Common myeloid progenitor, CD34-positive (primary cell): ENCODE data around the gene RPS19BP1.

Experiments
- CTCF ChIA-PET: fragments of 350-600 bp; sonication (Branson Sonifier 250); formaldehyde crosslinking; loops from one replicate; lab custom pipeline; 2021; ENCODE audit warnings: antibody characterized with exemption; lab: Charles Lee
- POLR2A ChIA-PET: fragments of 350-600 bp; sonication (Branson Sonifier 250); formaldehyde crosslinking; loops from one replicate; lab custom pipeline; 2021; ENCODE audit warnings: antibody characterized with exemption; lab: Charles Lee
- DNase-seq, 3 donors: peaks; one replicate each; pipeline versions ENCODE4 v3.0.0 to v3.0.0-alpha.2; 2013
- H3K27ac ChIP-seq, 2 experiments: 1 replicate in 1 of 2; 2 replicates in 1 of 2; pipeline ENCODE4 v1.7.0; 2013; ENCODE audit warnings: inconsistent platforms in 2 of 2, low read length in 2 of 2, mild to moderate bottlenecking in 2 of 2, low read depth in 1 of 2, moderate library complexity in 1 of 2; ENCODE audit not compliant: severe bottlenecking in 2 of 2, insufficient read depth in 1 of 2, poor library complexity in 1 of 2
- H3K27me3 ChIP-seq, 5 experiments: replicated peaks in 2 of 5; 1 replicate in 3 of 5; 2 replicates in 2 of 5; pipeline versions ENCODE4 v1.6.1 to v1.7.0; 2013; ENCODE audit warnings: low read length in 4 of 5, mild to moderate bottlenecking in 2 of 5, moderate library complexity in 2 of 5, inconsistent platforms in 1 of 5; ENCODE audit not compliant: insufficient read depth in 5 of 5, control insufficient read depth in 4 of 5
- H3K36me3 ChIP-seq, 4 experiments: 1 replicate in 2 of 4; 2 replicates in 2 of 4; pipeline versions ENCODE4 v1.6.1 to v1.7.0; 2013; ENCODE audit warnings: low read length in 3 of 4, control low read depth in 1 of 4, mild to moderate bottlenecking in 1 of 4; ENCODE audit not compliant: control insufficient read depth in 4 of 4, insufficient read depth in 4 of 4
- H3K4me1 ChIP-seq, 4 experiments: 1 replicate in 3 of 4; 2 replicates in 1 of 4; pipeline versions ENCODE4 v1.6.1 to v1.7.1; 2013; ENCODE audit warnings: low read length in 3 of 4, mild to moderate bottlenecking in 3 of 4, control low read depth in 1 of 4, inconsistent platforms in 1 of 4, moderate library complexity in 1 of 4; ENCODE audit not compliant: control insufficient read depth in 4 of 4, insufficient read depth in 4 of 4; ENCODE audit errors: control extremely low read depth in 1 of 4
- H3K4me3 ChIP-seq, 7 experiments: 1 replicate in 4 of 7; 2 replicates in 3 of 7; pipeline versions ENCODE4 v1.5.1 to v1.7.0; 2013; ENCODE audit warnings: mild to moderate bottlenecking in 7 of 7, low read length in 6 of 7, moderate library complexity in 6 of 7, inconsistent platforms in 2 of 7, low read depth in 2 of 7, control low read depth in 1 of 7; ENCODE audit not compliant: insufficient read depth in 4 of 7, control insufficient read depth in 1 of 7; ENCODE audit errors: extremely low read depth in 1 of 7
- H3K9me3 ChIP-seq, 5 experiments: 1 replicate in 4 of 5; 2 replicates in 1 of 5; pipeline versions ENCODE4 v1.6.1 to v1.7.1; 2013; ENCODE audit warnings: low read length in 4 of 5, mild to moderate bottlenecking in 2 of 5, inconsistent platforms in 1 of 5, low read depth in 1 of 5, moderate library complexity in 1 of 5; ENCODE audit not compliant: control insufficient read depth in 4 of 5, insufficient read depth in 2 of 5; ENCODE audit errors: control extremely low read depth in 1 of 5
- WGBS: methylation state at CpG from one replicate; pipeline ENCODE4 v1.1.5; 2013; ENCODE audit not compliant: insufficient coverage; 5-methylcytosine and 5-hydroxymethylcytosine counted together

Gene RPS19BP1

DNA sequence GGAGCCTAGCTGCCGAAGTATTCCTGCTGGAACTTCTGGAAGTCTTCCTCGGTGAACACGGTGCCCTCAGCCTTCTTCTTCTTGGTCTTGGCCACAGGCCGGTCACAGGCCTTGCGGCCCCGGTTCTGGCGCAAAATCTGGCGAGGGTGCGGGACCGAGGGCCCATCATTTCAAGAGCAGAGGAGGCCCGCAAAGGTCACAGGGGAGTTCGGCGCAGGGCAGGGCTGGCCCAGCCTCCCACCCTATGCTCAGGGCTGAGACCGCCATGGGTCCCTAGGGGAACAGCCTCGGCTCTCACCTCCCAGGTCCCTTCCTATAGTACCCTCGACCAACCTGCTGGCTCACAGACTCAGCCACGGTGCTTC lies 3.1 kb downstream of the RPS19BP1 start:
- peak overlapping the region in 1 of 7 experiments; percentile 46 for H3K4me3 ChIP-seq
- CTCF ChIA-PET, result interaction anchor here (0.7 to 11.8 kb wide), 16 partner anchors 9 to 511 kb away, joined by 3 to 243 read pairs (median 6); partner anchors contain the start of genes ATF4, MIEF1 and TAB1

DNA sequence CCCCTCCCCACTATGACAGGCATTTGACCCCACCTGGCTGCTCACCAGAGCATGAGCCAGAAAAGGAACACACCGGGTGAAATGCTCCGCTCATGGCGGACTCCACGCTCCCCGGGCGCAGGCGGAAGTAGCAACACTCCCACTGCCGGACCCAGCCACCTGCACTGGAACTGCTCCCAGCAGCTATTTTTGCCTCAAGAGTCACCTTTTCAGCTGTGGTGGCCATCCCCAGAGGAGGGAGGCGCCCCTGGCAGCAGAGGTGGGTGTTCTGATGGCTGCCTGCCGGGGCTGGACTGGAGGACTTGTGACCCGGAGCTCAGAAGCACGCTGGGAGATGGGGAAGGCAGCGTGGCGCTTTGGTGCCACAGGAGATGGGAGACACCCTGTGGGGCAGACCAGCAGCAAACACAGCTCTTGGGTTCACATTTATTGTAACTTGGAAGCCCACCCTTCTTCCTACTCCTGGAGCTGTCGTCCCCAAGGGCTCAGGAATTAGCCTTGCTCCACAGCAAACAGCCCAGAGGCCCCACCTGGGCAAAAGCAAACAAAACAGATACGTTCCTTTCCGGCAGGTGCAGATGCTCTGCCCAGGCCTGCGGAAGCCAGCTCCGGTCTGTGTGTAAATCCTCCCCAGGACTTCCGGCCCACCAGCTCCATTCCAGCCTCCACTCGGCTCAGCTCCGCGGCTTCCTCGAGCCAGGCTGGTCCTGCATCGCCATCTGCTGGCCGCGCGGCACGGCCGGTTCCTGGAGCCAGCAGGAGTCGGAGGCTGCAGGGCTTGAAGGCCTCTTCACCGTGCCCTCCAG lies 3.7 kb downstream of the RPS19BP1 start:
- Histone ChIP-seq H3K27ac (peak overlapping the region in 1 of 2 experiments; percentile 49), H3K4me3 (peak overlapping the region in 2 of 7 experiments; percentile 19 to 46), H3K9me3 (no peaks in the 10 kb centered on the region), H3K36me3 (peaks cover 7 to 54% (median 32%) of the 10 kb centered on the region in 4 experiments), H3K4me1 (peaks cover 12 to 83% (median 79%) of the 10 kb centered on the region in 4 experiments), H3K27me3 (no peaks in the 10 kb centered on the region)
- ChIA-PET POLR2A (interaction anchor here (1.0 to 1.9 kb wide), 5 partner anchors 9 to 210 kb away, joined by 3 to 17 read pairs (median 6); partner anchors contain the start of gene ATF4), CTCF (interaction anchor here (0.6 to 11.8 kb wide), 17 partner anchors 8 to 511 kb away, joined by 3 to 243 read pairs (median 5); partner anchors contain the start of genes ATF4, MIEF1 and TAB1)
- WGBS, result 38% methylated on average over 31 of the region's 32 CpGs
- peak; percentile 95 to 98 (median 97) for DNase-seq

More for the DNA sequence above, 3.1 kb downstream of the RPS19BP1 start:
- 75% methylated on average over 17 of the region's 17 CpGs for WGBS
- H3K27me3 ChIP-seq, result no peaks in the 10 kb centered on the region
- H3K27ac ChIP-seq, result no peak overlapping the region
- DNase-seq, result no peak
- H3K9me3 ChIP-seq, result no peaks in the 10 kb centered on the region
- POLR2A ChIA-PET, result interaction anchor here (1.0 to 1.9 kb wide), 5 partner anchors 9 to 211 kb away, joined by 3 to 17 read pairs (median 6); partner anchors contain the start of gene ATF4
- peaks cover 4 to 48% (median 28%) of the 10 kb centered on the region in 4 experiments for H3K36me3 ChIP-seq
- H3K4me1 ChIP-seq, result peaks cover 12 to 79% (median 75%) of the 10 kb centered on the region in 4 experiments

- H3K36me3 ChIP-seq, result peaks cover 9 to 58% (median 36%) of the 10 kb centered on the region in 4 experiments
- peaks cover 12 to 86% (median 82%) of the 10 kb centered on the region in 4 experiments for H3K4me1 ChIP-seq
- DNase-seq, result no peak
- H3K9me3 ChIP-seq, result no peaks in the 10 kb centered on the region
- no peak overlapping the region for H3K27ac ChIP-seq
- ChIA-PET POLR2A (no interaction called here), CTCF (interaction anchor here (0.8 to 11.8 kb wide), 14 partner anchors 8 to 512 kb away, joined by 3 to 243 read pairs (median 4); partner anchors contain the start of genes ATF4 and MIEF1)
- no peaks in the 10 kb centered on the region for H3K27me3 ChIP-seq
- H3K4me3 ChIP-seq, result no peak overlapping the region
- WGBS, result 86% methylated on average over 10 of the region's 12 CpGs
Observed at GRCh38 chr22:39528080-39528661, 4.4 kb downstream of the RPS19BP1 start.

DNA sequence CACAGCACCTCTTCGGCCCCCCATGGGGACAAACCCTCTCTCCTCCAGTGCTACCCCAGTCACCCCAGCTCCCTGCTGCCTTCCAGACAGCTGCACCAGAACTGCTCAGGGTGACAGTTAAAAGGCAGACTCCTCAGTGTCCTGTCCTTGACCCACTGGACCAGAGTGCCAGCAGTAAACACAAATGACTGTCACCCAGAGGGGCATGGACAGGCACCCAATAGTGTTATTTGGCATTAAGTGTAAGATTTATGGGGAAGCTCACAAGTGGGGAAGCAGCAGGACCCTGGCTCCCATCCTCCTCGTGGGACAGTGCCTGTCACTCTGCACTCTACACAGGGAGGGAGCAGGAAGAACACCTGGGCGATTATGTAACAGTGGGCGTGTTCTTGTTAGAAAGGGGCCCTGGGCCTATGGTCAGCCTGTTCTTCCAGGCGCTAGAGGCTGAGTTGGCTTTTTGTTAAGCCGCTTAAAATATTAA lies 5.0 kb downstream of the RPS19BP1 start:
- H3K9me3 ChIP-seq, result no peaks in the 10 kb centered on the region
- 74% methylated on average over 5 of the region's 6 CpGs for WGBS
- ChIA-PET POLR2A (no interaction called here), CTCF (interaction anchor here (1.0 to 11.8 kb wide), 4 partner anchors 10 to 77 kb away, joined by 3 to 243 read pairs (median 26); no protein-coding TSS in a partner anchor)
- peaks cover 11 to 65% (median 42%) of the 10 kb centered on the region in 4 experiments for H3K36me3 ChIP-seq
- H3K27me3 ChIP-seq, result no peaks in the 10 kb centered on the region
- no peak for DNase-seq
- H3K27ac ChIP-seq, result no peak overlapping the region
- H3K4me1 ChIP-seq, result peaks cover 16 to 90% (median 86%) of the 10 kb centered on the region in 4 experiments
- H3K4me3 ChIP-seq, result no peak overlapping the region

GRCh38 chr22:39526736-39527171 lies 5.8 kb downstream of the RPS19BP1 start:
- WGBS, result 33% methylated on average over 4 of the region's 4 CpGs
- DNase-seq, result peak in 2 of 3 donors; percentile 35 to 40
- ChIA-PET CTCF (interaction anchor here (1.2 to 11.8 kb wide), 4 partner anchors 9 to 33 kb away, joined by 3 to 243 read pairs (median 4); no protein-coding TSS in a partner anchor), POLR2A (no interaction called here)
- Histone ChIP-seq H3K36me3 (peaks cover 11 to 71% (median 47%) of the 10 kb centered on the region in 4 experiments), H3K27ac (no peak overlapping the region), H3K4me3 (peak overlapping the region in 2 of 7 experiments; percentile 5 to 49), H3K4me1 (peaks cover 15 to 93% (median 88%) of the 10 kb centered on the region in 4 experiments), H3K9me3 (no peaks in the 10 kb centered on the region), H3K27me3 (no peaks in the 10 kb centered on the region)

DNA sequence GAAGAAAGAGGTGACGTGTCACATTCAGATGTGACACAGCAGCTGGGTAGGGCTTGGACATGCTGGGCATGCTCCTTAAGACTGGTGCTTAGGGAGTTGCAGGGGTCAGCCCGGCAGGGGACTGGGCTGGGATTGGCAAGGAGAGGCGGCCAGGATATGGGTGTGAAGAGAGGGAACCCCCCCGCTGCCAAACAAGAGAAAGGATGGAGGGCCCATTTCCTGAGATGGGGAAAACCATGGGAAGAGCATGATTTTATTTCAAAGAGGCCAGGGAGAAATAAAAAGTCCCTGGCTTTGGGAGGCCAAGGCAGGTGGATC lies 6.9 kb downstream of the RPS19BP1 start:
- Histone ChIP-seq H3K4me3 (no peak overlapping the region), H3K36me3 (peaks cover 11 to 76% (median 50%) of the 10 kb centered on the region in 4 experiments), H3K4me1 (peaks cover 6 to 89% (median 82%) of the 10 kb centered on the region in 4 experiments), H3K27ac (peak overlapping the region in 1 of 2 experiments; percentile 25), H3K27me3 (no peaks in the 10 kb centered on the region), H3K9me3 (no peaks in the 10 kb centered on the region)
- DNase-seq, result no peak
- ChIA-PET CTCF (interaction anchor here (1.2 to 11.8 kb wide), 4 partner anchors 8 to 31 kb away, joined by 3 to 243 read pairs (median 12); no protein-coding TSS in a partner anchor), POLR2A (no interaction called here)
- WGBS, result 91% methylated on average over 4 of the region's 4 CpGs
